NB4 (cell line): ENCODE measurements around the gene DNAAF1.

Experiments
- DNase-seq: peaks from one replicate; pipeline ENCODE4 v3.0.0; 2010; ENCODE audit warnings: low read depth
- H3K4me3 ChIP-seq: one replicate; pipeline ENCODE4 v1.5.1; 2011; ENCODE audit warnings: mild to moderate bottlenecking, low read depth, low read length, moderate library complexity
- CTCF ChIP-seq: IDR thresholded peaks from one replicate; pipeline ENCODE4 v1.5.1; 2012; ENCODE audit warnings: low read depth, low read length
- MAX ChIP-seq: IDR thresholded peaks from 2 replicates; pipeline ENCODE4 v1.6.1; 2011; ENCODE audit warnings: low read depth, low read length
- MYC ChIP-seq: IDR thresholded peaks from 2 replicates; pipeline ENCODE4 v1.6.1; 2011; ENCODE audit warnings: low read depth, low read length
- POLR2A ChIP-seq: IDR thresholded peaks from 2 replicates; pipeline ENCODE4 v1.6.1; 2011; ENCODE audit warnings: mild to moderate bottlenecking; ENCODE audit not compliant: insufficient read length; ENCODE audit errors: extremely low read depth

DNAAF1 gene

DNA sequence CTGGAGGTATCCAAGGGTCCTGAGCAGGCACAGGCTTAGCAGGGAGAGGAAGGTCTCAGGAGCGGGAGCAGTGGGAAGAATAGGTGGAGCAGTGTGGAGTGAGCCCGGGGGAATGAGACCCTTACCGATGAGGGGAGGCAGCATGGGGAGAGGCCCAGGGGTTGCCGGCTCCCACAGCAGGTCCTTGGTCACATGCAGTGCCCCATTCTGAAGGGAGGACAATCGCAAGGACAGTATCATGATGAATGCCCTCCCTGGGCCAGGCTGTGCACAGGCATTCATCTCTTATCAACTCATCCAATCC, 38.4 kb downstream of the DNAAF1 start:
- no peak overlapping the region for H3K4me3 ChIP-seq
- DNase-seq, result no peak
- no peak for TF ChIP-seq CTCF
- no peak for TF ChIP-seq POLR2A
- no peak for TF ChIP-seq MYC

DNA sequence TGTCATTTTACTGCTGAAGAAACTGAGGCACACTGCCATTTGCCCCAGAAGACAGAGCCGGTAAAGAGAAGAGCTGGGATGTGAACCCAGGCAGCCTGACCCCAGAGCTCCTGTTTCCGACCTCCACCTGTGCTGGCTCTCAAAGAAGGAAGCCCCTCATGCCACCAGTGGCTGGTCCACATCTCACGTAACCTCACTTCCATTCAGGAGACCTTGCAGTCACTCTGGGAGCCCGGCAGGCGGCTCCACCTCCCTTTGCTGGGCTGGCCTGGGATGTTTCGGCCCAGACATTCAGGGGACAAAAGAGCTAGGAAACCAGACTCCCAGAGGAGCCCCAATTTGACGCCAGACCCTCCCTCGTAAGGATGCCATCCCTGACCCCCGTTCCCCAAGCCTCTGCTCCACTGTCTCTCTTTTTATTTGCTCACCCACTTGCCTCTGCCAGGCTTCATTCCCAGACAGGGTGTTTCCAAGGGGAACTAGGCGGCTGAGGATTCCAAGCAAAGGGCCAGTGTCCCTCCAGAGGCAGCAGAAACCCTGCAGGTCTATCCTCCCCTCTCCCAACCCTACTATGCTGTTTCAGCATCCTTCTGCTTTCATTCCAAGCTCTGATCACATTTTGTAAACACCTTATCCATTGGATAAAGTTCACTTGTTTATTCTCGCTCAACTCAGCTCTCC, 38.9 kb downstream of the DNAAF1 start:
- DNase-seq, result no peak
- TF ChIP-seq POLR2A (no peak), CTCF (no peak), MAX (no peak), MYC (no peak)

DNA sequence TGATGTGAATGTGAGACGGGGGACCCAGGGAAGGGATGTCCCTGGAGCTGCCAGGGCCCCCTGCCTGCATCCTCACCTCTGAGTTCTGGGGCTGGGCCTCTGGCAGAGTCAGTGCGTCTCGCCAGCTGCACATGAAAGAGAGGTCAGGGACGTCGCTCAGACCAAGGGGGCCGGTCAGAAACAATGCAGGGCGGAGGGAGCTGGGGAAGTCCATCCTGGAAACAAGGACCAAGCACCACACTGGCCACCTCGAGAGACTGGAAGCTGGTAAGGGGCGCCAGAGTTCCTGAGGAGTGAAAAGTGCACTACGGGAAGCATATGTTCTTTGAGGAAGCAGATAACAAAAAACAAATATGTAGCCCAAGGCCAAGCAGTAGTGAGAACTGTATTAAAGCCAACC, 39.7 kb downstream of the DNAAF1 start:
- no peak for DNase-seq
- TF ChIP-seq CTCF (no peak), MYC (no peak), MAX (no peak), POLR2A (no peak)
- no peak overlapping the region for H3K4me3 ChIP-seq

More for the DNA sequence above, 38.9 kb downstream of the DNAAF1 start:
- no peak overlapping the region for H3K4me3 ChIP-seq

DNA sequence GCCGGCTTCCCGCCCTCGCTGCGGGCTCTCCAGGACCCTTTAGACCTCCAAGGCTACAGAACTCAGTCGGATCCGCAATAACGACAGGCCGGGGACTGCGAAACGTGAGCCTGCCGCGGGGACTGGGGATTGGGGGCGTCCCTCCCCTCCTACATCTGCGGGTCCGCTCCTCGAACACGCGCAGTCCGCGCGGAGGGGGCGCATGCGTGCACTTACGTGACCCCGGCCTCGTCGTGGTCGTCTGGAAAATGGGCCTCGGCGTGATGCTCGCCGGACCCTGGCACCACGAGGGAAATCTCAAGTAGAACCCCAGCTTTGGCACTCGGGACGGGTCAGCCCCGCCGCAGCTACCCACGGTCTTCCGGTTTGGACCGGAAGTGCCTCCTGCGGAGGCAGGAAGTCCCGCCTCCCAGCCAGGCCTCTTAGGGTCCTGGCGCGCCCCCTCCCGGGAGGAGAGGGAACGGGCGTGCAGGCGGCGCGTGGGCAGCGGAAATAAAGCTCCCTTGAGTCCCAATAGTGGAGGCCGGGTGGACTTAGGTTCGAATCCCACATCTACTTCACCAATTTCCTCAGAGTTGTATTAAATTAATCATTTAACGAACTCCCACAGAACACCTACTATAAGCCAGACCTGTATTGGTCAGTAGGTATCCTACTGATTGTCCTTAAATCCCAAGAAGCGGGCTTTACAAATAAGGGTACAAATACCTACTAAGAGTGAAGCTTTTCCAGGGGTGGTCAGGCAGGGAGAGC, 41.8 kb downstream of the DNAAF1 start, which contains the start of gene TAF1C:
Gene TAF1C, minus strand, starts transcription at position 373 of the 753 bp plus-strand sequence. CDS start 2,069 bp downstream, outside the sequence.
- TF ChIP-seq MAX (peak; percentile 62), MYC (peak; percentile 72), POLR2A (peak; percentile 87), CTCF (peak; percentile 90)
- peak; percentile 96 for DNase-seq
- H3K4me3 ChIP-seq, result peak within 1 kb of the TSS; percentile 90

DNA sequence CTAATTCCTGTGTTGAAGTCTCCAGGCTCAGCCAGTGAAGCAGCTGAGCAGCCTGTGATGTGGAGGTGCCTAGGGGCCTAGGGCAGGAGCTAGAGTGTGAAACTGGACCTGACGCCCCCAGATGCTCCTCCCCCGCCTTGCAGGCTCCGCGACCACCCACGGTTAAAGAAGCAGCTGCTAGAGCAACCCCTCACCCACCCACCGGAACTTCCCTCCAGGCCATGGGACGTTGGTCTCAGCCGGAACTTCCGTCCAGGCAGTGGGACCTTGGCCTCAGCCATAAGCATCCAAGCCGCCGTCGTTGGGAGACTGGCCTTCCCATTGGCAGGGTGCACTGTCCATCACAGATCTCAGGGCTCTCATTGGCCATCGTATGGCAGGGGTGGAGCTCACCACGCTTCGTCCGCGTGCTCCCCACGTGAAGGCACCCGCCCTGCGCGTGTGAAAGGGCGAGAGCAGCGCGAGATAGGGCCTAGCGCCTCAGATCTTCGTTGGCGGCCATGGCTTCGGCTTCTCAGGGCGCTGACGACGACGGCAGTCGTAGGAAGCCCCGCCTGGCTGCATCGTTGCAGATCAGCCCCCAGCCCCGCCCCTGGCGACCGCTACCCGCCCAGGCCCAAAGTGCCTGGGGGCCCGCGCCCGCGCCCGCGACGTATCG, 45.8 kb downstream of the DNAAF1 start, which contains the start of gene ADAD2:
Gene ADAD2, plus strand, starts transcription at position 427 of the 658 bp plus-strand sequence. Its CDS starts 74 bp downstream, at position 501.
- H3K4me3 ChIP-seq, result no peak within 1 kb of the TSS
- TF ChIP-seq MAX (no peak), MYC (no peak), POLR2A (no peak), CTCF (no peak)
- DNase-seq, result peak; percentile 39
